Activated CD4-positive, CD25-positive, alpha-beta regulatory T cell treated with anti-CD3 and anti-CD28 coated beads, Interleukin-2, amount 50 U/mL, for 16 hours (primary cell): ENCODE data around the gene OLFML2B.

Experiments used
- DNase-seq: peaks from one replicate; pipeline ENCODE4 v3.0.0-alpha.2; 2020; ENCODE audit warnings: low read depth, low spot score

Gene OLFML2B

GRCh38 chr1:161946071-161946987 is 77.3 kb downstream of the OLFML2B start:
- no peak for DNase-seq

- no peak for DNase-seq
Observed at GRCh38 chr1:161945306-161946060, 78.2 kb downstream of the OLFML2B start.

GRCh38 chr1:161944381-161944780 is 79.3 kb downstream of the OLFML2B start:
- no peak for DNase-seq

DNA sequence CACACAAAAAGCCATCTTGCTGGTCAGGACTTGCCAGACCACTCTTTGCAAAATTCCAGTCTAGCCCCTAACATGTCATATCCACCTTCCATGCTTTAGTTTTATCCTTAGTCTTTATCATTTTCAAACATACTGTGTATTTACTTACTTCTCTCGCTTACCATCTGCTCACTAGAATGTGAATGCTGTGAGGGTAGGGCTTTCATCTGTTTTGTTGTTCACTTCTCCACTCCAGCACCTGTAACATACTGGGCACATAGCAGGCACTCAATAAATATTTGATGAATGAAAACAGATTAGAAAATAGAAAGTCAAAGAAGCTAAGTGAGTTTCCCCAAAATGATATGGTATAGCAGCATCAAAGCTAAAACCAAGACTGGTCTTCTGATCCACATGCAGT is 79.9 kb downstream of the OLFML2B start:
- no peak for DNase-seq

DNA sequence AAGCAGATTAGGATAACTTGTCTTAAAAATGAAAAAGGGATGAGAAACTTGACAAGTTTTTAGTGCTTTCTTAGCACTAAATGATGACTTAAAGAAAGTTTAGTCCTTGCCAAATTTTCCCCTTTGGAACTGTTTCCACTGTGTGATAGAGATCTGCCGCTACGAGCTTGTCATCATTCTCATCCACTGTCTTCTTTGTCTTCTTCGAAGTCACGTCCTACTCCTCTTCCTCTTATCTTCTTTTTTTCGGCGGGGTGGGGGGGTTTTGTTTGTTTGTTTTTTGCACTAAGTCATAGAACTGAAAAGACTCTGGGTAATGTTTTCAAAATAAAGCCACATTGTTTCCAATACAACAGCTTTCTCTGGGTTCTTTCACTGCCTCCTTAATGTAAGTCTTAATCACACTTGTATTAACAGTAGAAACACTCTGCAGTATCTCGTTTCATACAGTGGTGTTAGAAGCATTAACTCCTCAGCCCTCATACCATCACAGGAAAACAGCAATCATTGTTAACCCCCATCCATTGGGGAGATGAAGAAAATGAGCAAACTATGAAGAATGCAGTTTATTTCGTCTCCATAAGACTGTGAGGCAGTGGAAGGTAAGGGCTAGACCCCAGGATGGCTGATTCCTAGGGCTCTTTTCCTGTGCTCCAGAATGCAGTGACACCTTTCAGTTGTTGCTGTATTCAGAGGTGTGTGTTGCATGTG is 81.8 kb downstream of the OLFML2B start:
- no peak for DNase-seq

GRCh38 chr1:161940866-161941591 is 82.6 kb downstream of the OLFML2B start:
- DNase-seq, result no peak

DNA sequence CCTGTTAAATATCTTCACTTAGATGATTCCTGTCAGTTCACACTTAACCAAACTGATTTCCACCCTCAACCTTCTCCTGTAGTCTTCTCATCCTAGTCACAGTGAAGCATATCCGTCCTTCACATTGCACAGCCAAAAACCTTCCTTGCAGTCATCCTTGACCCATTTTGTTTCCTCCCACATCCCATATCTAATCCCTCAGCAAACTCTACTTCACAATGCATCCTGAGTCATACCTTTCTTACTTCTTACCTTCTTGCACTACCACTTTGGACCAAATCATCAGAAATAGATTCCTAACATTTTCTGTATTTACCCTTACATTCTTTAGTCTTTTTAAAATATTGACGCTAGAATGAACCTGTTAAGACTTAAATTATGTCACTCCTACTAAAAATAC is 86.9 kb downstream of the OLFML2B start:
- no peak for DNase-seq

DNA sequence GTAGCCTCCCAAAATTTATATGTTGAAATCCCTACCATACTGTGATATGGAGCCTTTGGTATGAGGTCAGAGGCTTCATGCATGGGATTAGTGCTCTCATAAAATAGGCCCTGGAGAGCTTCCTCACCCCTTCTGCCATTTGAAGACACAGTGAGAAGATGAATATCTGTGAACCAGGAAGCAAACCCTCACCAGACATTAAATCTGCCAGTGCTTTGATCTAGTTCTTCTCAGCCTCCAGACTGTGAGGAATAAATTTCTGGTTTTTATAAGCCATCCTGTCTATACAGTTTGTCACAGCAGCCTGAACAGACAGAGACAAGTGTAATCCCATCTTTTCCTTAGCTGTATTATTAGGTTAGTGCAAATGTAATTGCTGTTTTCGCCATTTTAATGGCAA is 88.4 kb downstream of the OLFML2B start:
- no peak for DNase-seq

DNA sequence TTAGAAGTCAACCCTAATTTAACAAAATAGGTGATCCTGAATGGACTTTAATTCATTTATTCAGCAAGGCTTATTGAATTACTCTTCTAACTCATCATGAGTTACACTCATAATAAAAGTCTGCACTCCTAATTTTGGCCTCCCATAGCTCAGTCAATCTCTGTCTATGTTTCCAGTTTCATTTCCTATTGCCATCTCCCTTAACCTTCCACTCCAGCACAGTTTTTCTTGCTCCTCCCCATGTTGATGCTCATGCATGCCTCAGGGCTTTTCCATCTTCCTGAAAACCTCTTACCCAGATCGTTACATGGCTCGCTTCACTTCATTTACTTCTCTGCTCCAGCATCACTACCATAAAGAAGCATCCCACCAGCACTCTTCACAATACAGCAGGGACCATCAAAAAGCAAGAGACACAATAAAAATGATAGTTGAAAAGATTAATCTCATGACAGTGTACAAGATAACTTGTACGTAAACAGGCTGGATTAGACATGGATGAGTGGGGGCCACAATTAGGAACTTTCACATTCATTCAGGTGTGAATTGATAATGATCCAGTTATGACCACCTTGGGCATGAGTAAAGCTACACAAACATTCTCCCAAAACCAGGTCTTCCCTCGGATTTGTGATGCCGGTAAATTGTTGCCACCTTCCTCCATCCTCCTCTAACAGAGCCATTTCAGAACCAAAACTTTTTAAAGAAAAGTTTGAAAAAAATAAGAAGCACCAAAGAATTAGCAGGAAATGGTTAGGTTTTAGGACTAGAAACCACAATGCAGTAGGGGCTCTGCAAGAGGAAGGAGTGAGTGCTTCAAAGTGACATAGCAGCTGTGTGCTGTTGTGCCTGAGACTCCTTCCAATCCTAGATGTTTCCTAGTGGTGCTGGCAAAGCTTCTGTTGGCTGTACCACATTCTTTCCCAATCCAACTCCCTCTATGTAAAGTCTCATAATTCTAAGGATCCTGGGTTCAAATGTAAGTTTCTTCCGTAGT is 89.8 kb downstream of the OLFML2B start:
- no peak for DNase-seq
